ENCODE measurements around the gene DACH1.

Gene DACH1

DNA sequence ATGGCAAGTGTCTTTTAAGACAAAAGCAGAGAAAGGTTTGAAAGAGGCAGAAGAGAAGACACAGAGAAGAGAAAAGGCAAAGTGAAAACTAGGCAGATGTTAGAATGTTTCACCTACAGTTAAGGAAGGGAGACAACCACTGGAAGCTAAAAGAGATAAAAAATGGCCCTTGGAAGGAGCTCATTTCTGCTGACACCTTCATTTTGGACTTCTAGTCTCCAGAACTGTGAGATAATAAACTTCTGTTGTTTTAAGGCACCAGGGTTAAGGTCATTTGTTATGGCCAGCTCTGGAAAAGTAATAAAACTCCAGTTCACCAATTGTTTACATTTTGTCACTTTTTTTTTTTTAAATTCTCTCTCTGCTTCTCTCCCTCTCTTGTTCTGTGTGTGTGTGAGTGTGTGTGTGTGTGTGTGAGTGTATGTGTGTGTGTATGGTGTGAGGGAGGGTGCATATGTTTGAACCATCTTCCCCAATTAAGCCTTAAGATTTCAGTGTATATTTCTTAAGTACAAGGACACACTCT is 374.6 kb downstream of the DACH1 start:
- Histone ChIP-seq H3K27me3 (ENCODE audit: control insufficient read depth in 2 of 2, insufficient read depth in 2 of 2, low read length in 2 of 2) (no peaks in the 10 kb centered on the region), H3K4me1 (ENCODE audit: control insufficient read depth in 2 of 2, insufficient read depth in 2 of 2, low read length in 2 of 2) (no peaks in the 10 kb centered on the region), H3K9me3 (ENCODE audit: control insufficient read depth in 2 of 2, low read length in 2 of 2) (no peaks in the 10 kb centered on the region), H3K36me3 (ENCODE audit: control insufficient read depth in 2 of 2, insufficient read depth in 2 of 2, low read length in 2 of 2) (no peaks in the 10 kb centered on the region), H3K4me3 (ENCODE audit: low read length in 2 of 2) (no peak overlapping the region), H3K27ac (ENCODE audit: low read depth in 2 of 2, low read length in 2 of 2) (no peak overlapping the region), H3K9ac (ENCODE audit: low read depth in 1 of 2, low read length in 2 of 2) (no peak overlapping the region)

DNA sequence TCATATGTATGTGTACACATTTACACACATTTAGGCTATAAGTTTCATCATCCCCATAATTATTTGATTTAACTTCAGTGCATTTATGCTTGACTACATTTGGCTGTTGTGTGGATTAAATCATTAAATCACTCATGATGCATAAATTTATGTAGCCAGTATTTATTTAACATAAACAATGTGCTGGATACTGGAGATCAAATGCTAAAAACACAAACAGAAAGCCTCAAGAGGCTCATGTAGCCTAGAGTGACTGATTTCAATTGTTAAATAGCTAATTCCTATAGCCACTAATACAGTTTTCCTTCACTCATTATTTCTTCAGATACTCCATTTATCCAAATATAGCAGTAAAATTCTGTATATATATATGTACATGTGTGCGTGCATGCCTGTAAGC is 376.0 kb downstream of the DACH1 start:
- Histone ChIP-seq H3K4me3 (ENCODE audit: low read length in 2 of 2) (no peak overlapping the region), H3K4me1 (ENCODE audit: control insufficient read depth in 2 of 2, insufficient read depth in 2 of 2, low read length in 2 of 2) (no peaks in the 10 kb centered on the region), H3K9me3 (ENCODE audit: control insufficient read depth in 2 of 2, low read length in 2 of 2) (no peaks in the 10 kb centered on the region), H3K9ac (ENCODE audit: low read depth in 1 of 2, low read length in 2 of 2) (no peak overlapping the region), H3K36me3 (ENCODE audit: control insufficient read depth in 2 of 2, insufficient read depth in 2 of 2, low read length in 2 of 2) (no peaks in the 10 kb centered on the region), H3K27ac (ENCODE audit: low read depth in 2 of 2, low read length in 2 of 2) (no peak overlapping the region), H3K27me3 (ENCODE audit: control insufficient read depth in 2 of 2, insufficient read depth in 2 of 2, low read length in 2 of 2) (no peaks in the 10 kb centered on the region)

DNA sequence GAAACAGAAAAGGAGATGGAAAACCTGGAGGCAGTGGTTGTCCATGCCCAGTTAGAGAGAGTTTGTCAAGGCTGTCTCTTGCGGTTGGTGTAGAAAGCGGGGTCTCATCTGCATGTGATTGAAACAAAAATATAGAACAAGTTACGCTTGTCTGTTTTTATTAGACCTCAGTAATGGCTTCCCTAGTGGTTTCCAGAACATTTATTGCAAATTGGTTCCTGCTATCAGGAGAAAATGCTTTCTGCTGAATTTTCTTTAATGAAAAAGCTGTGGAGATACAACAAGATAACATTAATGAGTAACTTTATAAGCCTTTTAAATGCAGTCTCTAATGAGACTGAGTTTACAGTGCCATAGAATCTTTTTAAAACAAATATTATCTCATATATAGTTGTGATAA is 378.0 kb downstream of the DACH1 start:
- no peaks in the 10 kb centered on the region for H3K27me3 ChIP-seq (ENCODE audit: control insufficient read depth in 2 of 2, insufficient read depth in 2 of 2, low read length in 2 of 2)
- no peak overlapping the region for H3K9ac ChIP-seq (ENCODE audit: low read depth in 1 of 2, low read length in 2 of 2)
- H3K4me3 ChIP-seq (ENCODE audit: low read length in 2 of 2), result no peak overlapping the region
- no peak overlapping the region for H3K27ac ChIP-seq (ENCODE audit: low read depth in 2 of 2, low read length in 2 of 2)
- H3K36me3 ChIP-seq (ENCODE audit: control insufficient read depth in 2 of 2, insufficient read depth in 2 of 2, low read length in 2 of 2), result no peaks in the 10 kb centered on the region
- no peaks in the 10 kb centered on the region for H3K9me3 ChIP-seq (ENCODE audit: control insufficient read depth in 2 of 2, low read length in 2 of 2)
- H3K4me1 ChIP-seq (ENCODE audit: control insufficient read depth in 2 of 2, insufficient read depth in 2 of 2, low read length in 2 of 2), result no peaks in the 10 kb centered on the region

DNA sequence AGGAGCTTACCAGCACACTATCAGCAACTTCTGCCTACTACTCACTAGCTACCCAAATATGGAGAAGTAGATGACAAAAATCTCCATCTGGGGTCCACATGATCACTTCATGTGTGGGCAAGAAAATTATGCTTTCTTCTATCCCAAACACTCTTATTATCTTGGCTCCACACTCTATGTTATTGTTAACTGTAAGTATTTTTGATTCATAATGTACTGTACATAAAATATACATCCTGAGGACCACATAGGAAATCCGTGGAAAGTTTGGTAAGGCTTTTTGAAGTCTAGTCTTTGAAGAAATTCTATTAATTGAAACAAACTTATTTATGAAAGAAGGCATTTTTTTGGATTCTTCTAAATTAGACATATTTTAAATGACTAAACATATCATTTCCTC is 378.8 kb downstream of the DACH1 start:
- Histone ChIP-seq H3K4me1 (ENCODE audit: control insufficient read depth in 2 of 2, insufficient read depth in 2 of 2, low read length in 2 of 2) (no peaks in the 10 kb centered on the region), H3K27me3 (ENCODE audit: control insufficient read depth in 2 of 2, insufficient read depth in 2 of 2, low read length in 2 of 2) (no peaks in the 10 kb centered on the region), H3K9ac (ENCODE audit: low read depth in 1 of 2, low read length in 2 of 2) (no peak overlapping the region), H3K36me3 (ENCODE audit: control insufficient read depth in 2 of 2, insufficient read depth in 2 of 2, low read length in 2 of 2) (no peaks in the 10 kb centered on the region), H3K9me3 (ENCODE audit: control insufficient read depth in 2 of 2, low read length in 2 of 2) (no peaks in the 10 kb centered on the region), H3K4me3 (ENCODE audit: low read length in 2 of 2) (no peak overlapping the region), H3K27ac (ENCODE audit: low read depth in 2 of 2, low read length in 2 of 2) (no peak overlapping the region)

DNA sequence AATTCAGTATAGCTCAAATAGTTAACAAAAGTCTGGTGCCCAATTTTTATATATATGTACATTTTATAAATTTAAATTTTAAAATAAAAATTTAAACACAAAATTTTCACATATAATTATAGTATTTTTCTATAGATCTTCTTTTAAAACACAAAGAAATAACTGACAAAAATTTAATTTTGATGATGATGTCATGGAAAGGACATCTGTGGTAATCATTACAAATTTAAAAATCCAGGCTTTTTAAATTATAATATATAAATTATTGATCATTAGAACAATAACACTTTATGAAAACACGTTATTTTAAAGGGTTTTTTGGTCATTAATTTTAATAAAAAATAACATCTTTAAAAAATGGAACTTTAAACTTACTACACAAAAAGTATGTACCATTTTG is 381.1 kb downstream of the DACH1 start:
- no peak overlapping the region for H3K9ac ChIP-seq (ENCODE audit: low read depth in 1 of 2, low read length in 2 of 2)
- no peaks in the 10 kb centered on the region for H3K27me3 ChIP-seq (ENCODE audit: control insufficient read depth in 2 of 2, insufficient read depth in 2 of 2, low read length in 2 of 2)
- no peak overlapping the region for H3K4me3 ChIP-seq (ENCODE audit: low read length in 2 of 2)
- H3K36me3 ChIP-seq (ENCODE audit: control insufficient read depth in 2 of 2, insufficient read depth in 2 of 2, low read length in 2 of 2), result no peaks in the 10 kb centered on the region
- no peaks in the 10 kb centered on the region for H3K9me3 ChIP-seq (ENCODE audit: control insufficient read depth in 2 of 2, low read length in 2 of 2)
- H3K4me1 ChIP-seq (ENCODE audit: control insufficient read depth in 2 of 2, insufficient read depth in 2 of 2, low read length in 2 of 2), result no peaks in the 10 kb centered on the region
- no peak overlapping the region for H3K27ac ChIP-seq (ENCODE audit: low read depth in 2 of 2, low read length in 2 of 2)

DNA sequence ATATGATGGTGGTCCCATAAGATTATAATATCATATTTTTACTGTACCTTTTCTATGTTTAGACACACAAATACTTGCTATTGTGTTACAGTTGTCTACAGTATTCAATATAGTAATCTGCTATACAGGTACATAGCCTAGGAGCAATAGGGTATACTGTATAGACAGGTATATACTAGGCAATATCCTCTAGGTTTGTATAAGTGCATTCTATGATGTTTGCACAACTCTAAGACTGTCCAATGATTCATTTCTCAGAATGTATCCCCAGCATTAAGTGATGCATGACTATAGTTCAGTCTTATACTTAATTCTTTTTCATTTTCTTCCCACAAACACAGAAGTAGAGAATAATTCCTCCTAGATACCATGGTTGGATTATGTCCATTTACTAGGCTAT is 383.3 kb downstream of the DACH1 start:
- Histone ChIP-seq H3K4me1 (ENCODE audit: control insufficient read depth in 2 of 2, insufficient read depth in 2 of 2, low read length in 2 of 2) (no peaks in the 10 kb centered on the region), H3K4me3 (ENCODE audit: low read length in 2 of 2) (no peak overlapping the region), H3K27ac (ENCODE audit: low read depth in 2 of 2, low read length in 2 of 2) (no peak overlapping the region), H3K9me3 (ENCODE audit: control insufficient read depth in 2 of 2, low read length in 2 of 2) (no peaks in the 10 kb centered on the region), H3K9ac (ENCODE audit: low read depth in 1 of 2, low read length in 2 of 2) (no peak overlapping the region), H3K27me3 (ENCODE audit: control insufficient read depth in 2 of 2, insufficient read depth in 2 of 2, low read length in 2 of 2) (no peaks in the 10 kb centered on the region), H3K36me3 (ENCODE audit: control insufficient read depth in 2 of 2, insufficient read depth in 2 of 2, low read length in 2 of 2) (no peaks in the 10 kb centered on the region)

DNA sequence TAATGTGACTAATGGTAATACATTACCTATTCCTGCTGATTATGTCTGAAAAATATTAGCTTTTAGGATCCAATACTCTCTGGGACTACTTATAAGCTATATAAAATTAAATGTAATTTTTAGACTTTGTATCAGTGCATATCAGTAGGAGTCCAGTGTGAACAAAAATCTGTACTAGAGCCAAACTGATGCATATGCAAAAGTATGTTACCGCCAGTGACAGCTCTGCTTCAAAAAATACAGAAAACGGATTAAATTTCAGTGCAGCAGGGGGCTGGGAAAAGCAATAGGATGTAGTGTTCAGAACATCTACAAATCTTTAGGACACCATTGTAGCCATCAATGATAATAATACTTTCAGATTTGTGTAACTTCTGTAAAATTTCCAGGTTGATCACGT is 385.5 kb downstream of the DACH1 start:
- no peak overlapping the region for H3K4me3 ChIP-seq (ENCODE audit: low read length in 2 of 2)
- no peaks in the 10 kb centered on the region for H3K4me1 ChIP-seq (ENCODE audit: control insufficient read depth in 2 of 2, insufficient read depth in 2 of 2, low read length in 2 of 2)
- no peaks in the 10 kb centered on the region for H3K36me3 ChIP-seq (ENCODE audit: control insufficient read depth in 2 of 2, insufficient read depth in 2 of 2, low read length in 2 of 2)
- H3K9me3 ChIP-seq (ENCODE audit: control insufficient read depth in 2 of 2, low read length in 2 of 2), result no peaks in the 10 kb centered on the region
- H3K27ac ChIP-seq (ENCODE audit: low read depth in 2 of 2, low read length in 2 of 2), result no peak overlapping the region
- no peaks in the 10 kb centered on the region for H3K27me3 ChIP-seq (ENCODE audit: control insufficient read depth in 2 of 2, insufficient read depth in 2 of 2, low read length in 2 of 2)
- no peak overlapping the region for H3K9ac ChIP-seq (ENCODE audit: low read depth in 1 of 2, low read length in 2 of 2)

DNA sequence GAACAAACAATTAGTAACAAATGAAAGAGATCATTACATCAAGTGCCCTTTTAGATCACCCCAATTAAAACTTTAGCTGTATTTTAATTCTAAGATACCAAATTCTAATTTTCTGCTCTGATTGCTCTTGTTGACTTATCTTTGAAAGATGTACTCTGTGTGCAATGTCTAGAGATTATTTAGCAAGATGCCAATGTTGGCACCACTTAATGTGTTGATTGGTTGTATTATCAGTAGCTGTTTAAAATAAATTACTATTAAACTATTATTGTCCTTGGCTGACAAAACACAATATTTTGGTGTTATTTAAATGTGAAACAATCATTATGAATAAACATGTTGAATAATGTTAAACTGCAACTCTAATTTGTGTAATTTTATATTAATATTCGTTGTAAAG is 386.0 kb downstream of the DACH1 start:
- Histone ChIP-seq H3K9ac (ENCODE audit: low read depth in 1 of 2, low read length in 2 of 2) (no peak overlapping the region), H3K27ac (ENCODE audit: low read depth in 2 of 2, low read length in 2 of 2) (no peak overlapping the region), H3K4me3 (ENCODE audit: low read length in 2 of 2) (no peak overlapping the region), H3K36me3 (ENCODE audit: control insufficient read depth in 2 of 2, insufficient read depth in 2 of 2, low read length in 2 of 2) (no peaks in the 10 kb centered on the region), H3K27me3 (ENCODE audit: control insufficient read depth in 2 of 2, insufficient read depth in 2 of 2, low read length in 2 of 2) (no peaks in the 10 kb centered on the region), H3K4me1 (ENCODE audit: control insufficient read depth in 2 of 2, insufficient read depth in 2 of 2, low read length in 2 of 2) (no peaks in the 10 kb centered on the region), H3K9me3 (ENCODE audit: control insufficient read depth in 2 of 2, low read length in 2 of 2) (no peaks in the 10 kb centered on the region)

DNA sequence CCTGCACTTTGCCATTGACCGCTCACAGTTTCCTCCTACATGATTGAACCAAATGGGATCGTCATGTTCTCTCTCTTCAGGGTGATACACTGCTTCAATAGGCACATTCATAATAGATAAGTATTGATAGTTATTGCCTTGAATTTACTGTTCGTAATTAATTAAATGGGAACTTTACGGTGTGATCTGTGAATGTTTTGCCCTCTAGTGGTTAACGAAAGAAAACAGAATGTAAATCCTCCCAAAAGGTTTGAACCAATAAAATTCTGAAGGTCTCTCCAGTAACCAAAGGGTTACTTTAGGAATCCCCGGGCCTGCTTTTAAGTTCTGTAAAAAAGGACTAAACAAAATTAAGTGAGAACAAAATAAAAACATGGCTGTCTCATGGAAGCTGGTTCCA is 389.3 kb downstream of the DACH1 start:
- no peak overlapping the region for H3K9ac ChIP-seq (ENCODE audit: low read depth in 1 of 2, low read length in 2 of 2)
- H3K9me3 ChIP-seq (ENCODE audit: control insufficient read depth in 2 of 2, low read length in 2 of 2), result no peaks in the 10 kb centered on the region
- H3K27ac ChIP-seq (ENCODE audit: low read depth in 2 of 2, low read length in 2 of 2), result no peak overlapping the region
- no peaks in the 10 kb centered on the region for H3K4me1 ChIP-seq (ENCODE audit: control insufficient read depth in 2 of 2, insufficient read depth in 2 of 2, low read length in 2 of 2)
- H3K4me3 ChIP-seq (ENCODE audit: low read length in 2 of 2), result no peak overlapping the region
- H3K27me3 ChIP-seq (ENCODE audit: control insufficient read depth in 2 of 2, insufficient read depth in 2 of 2, low read length in 2 of 2), result no peaks in the 10 kb centered on the region
- no peaks in the 10 kb centered on the region for H3K36me3 ChIP-seq (ENCODE audit: control insufficient read depth in 2 of 2, insufficient read depth in 2 of 2, low read length in 2 of 2)

DNA sequence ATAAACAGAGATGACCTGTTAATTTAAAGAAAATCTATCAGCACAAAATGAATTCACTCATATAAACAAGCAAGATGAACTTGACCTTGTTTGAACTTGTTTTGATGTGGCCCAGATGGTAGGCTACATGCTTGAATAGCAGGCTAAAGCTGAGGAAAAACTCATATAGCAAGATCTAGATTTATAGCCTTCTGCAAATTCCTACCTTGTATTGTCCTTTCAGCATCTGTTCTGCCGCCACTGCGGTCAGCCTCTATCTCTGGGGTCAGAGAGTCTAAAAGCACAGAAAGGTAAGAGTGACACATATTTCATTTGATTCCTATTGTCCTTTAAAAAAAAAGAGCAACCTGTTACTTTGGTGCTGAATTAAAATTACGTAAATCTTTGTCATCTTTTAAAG is 392.1 kb downstream of the DACH1 start:
- Histone ChIP-seq H3K9ac (ENCODE audit: low read depth in 1 of 2, low read length in 2 of 2) (no peak overlapping the region), H3K27ac (ENCODE audit: low read depth in 2 of 2, low read length in 2 of 2) (no peak overlapping the region), H3K4me1 (ENCODE audit: control insufficient read depth in 2 of 2, insufficient read depth in 2 of 2, low read length in 2 of 2) (no peaks in the 10 kb centered on the region), H3K27me3 (ENCODE audit: control insufficient read depth in 2 of 2, insufficient read depth in 2 of 2, low read length in 2 of 2) (no peaks in the 10 kb centered on the region), H3K36me3 (ENCODE audit: control insufficient read depth in 2 of 2, insufficient read depth in 2 of 2, low read length in 2 of 2) (no peaks in the 10 kb centered on the region), H3K4me3 (ENCODE audit: low read length in 2 of 2) (no peak overlapping the region), H3K9me3 (ENCODE audit: control insufficient read depth in 2 of 2, low read length in 2 of 2) (no peaks in the 10 kb centered on the region)

DNA sequence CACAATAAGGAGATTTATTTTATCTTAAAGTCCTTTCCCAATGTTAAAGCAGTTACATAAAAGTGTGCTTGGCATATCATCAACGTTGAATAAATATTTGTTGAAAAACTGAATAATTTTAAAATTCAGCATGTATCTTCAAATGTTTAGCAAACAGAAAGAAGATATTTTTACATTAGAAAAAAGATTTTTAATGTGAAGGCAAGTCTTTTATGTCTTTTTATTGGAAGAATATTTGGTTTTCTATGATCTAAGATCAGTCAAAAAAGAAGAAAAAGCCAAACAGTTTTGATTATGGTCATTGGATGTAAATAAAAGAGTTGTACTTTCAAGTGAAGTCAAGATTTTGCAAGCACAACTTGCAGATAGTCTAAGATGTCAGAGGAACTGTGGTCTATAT is 397.4 kb downstream of the DACH1 start:
- Histone ChIP-seq H3K9me3 (ENCODE audit: control insufficient read depth in 2 of 2, low read length in 2 of 2) (no peaks in the 10 kb centered on the region), H3K27ac (ENCODE audit: low read depth in 2 of 2, low read length in 2 of 2) (no peak overlapping the region), H3K36me3 (ENCODE audit: control insufficient read depth in 2 of 2, insufficient read depth in 2 of 2, low read length in 2 of 2) (no peaks in the 10 kb centered on the region), H3K9ac (ENCODE audit: low read depth in 1 of 2, low read length in 2 of 2) (no peak overlapping the region), H3K4me1 (ENCODE audit: control insufficient read depth in 2 of 2, insufficient read depth in 2 of 2, low read length in 2 of 2) (no peaks in the 10 kb centered on the region), H3K4me3 (ENCODE audit: low read length in 2 of 2) (no peak overlapping the region), H3K27me3 (ENCODE audit: control insufficient read depth in 2 of 2, insufficient read depth in 2 of 2, low read length in 2 of 2) (no peaks in the 10 kb centered on the region)
